Measurements from ENCODE around the gene FBXO2.

The FBXO2 gene

DNA sequence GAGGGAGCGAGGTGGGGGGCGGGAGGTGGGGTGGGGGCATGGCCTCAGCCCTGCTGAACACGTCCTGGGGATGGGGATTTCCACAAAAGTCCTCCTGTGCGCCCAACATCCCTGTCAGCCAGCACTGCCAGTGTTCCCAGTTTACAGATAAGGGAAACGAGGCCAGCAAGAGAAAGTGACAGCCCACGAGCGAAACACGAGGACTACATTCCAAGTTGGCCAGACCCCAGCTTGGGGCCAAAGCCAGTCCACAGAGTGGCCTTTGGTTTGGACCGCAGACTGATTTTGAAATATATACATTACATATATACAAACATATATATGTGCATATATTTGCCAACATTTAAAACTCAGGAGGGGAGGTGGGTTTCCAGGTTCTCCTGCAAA is 5.0 kb downstream of the FBXO2 start:
- DNase-seq (ENCODE audit: low read depth): no peak
- H3K4me3 ChIP-seq (ENCODE audit: low read depth, low read length): no peak overlapping the region
- TF ChIP-seq, protein P1, sequence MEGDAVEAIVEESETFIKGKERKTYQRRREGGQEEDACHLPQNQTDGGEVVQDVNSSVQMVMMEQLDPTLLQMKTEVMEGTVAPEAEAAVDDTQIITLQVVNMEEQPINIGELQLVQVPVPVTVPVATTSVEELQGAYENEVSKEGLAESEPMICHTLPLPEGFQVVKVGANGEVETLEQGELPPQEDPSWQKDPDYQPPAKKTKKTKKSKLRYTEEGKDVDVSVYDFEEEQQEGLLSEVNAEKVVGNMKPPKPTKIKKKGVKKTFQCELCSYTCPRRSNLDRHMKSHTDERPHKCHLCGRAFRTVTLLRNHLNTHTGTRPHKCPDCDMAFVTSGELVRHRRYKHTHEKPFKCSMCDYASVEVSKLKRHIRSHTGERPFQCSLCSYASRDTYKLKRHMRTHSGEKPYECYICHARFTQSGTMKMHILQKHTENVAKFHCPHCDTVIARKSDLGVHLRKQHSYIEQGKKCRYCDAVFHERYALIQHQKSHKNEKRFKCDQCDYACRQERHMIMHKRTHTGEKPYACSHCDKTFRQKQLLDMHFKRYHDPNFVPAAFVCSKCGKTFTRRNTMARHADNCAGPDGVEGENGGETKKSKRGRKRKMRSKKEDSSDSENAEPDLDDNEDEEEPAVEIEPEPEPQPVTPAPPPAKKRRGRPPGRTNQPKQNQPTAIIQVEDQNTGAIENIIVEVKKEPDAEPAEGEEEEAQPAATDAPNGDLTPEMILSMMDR (conservative IDR thresholded peaks at IDR 0.05; ENCODE audit: low read depth, low read length): no peak

DNA sequence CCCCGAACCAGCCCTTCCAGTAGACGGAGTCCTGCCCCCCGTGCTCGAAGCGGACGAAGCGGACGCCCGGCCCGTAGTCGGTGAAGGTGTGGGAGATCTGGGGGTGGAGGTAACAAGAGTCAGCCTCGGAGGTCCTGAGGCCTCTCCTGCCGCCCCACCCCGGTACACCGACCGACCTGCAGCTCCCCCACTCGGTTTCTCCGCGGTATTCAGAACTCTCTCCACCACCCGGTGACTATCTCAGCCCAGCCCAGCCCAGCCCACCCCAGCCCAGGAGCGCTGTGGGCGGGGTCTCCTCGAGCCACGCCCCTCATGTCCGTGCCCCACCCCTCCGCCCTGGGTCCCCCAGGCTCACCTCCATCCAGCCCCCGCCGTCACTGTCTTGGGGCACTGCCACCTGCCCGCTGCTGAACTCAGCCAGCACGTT is 5.5 kb downstream of the FBXO2 start:
- TF ChIP-seq, protein P1 (conservative IDR thresholded peaks at IDR 0.05; ENCODE audit: low read depth, low read length): no peak
- DNase-seq (ENCODE audit: low read depth): no peak
- no peak overlapping the region for H3K4me3 ChIP-seq (ENCODE audit: low read depth, low read length)

DNA sequence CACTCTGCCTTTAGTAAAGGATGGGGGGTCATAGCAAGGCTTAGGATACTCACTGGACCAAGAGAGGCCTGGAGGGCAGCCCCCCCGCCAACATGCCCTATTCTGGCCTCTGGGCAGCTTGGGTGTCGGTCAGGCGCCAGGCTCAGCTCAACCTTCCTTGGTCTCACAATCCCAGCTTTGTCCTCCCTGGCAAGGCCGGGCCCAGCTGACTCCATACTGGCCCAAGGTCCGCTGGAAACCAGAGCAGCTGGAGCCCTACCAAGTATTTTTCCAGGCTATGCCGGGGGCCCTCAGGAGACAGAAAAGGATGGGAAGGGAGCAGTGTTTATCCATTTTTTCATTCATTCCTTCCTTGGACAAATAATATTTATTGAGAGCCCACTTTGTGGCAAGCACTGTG is 6.2 kb downstream of the FBXO2 start:
- DNase-seq (ENCODE audit: low read depth): no peak
- H3K4me3 ChIP-seq (ENCODE audit: low read depth, low read length): no peak overlapping the region
- TF ChIP-seq, protein P1 (conservative IDR thresholded peaks at IDR 0.05; ENCODE audit: low read depth, low read length): no peak

DNA sequence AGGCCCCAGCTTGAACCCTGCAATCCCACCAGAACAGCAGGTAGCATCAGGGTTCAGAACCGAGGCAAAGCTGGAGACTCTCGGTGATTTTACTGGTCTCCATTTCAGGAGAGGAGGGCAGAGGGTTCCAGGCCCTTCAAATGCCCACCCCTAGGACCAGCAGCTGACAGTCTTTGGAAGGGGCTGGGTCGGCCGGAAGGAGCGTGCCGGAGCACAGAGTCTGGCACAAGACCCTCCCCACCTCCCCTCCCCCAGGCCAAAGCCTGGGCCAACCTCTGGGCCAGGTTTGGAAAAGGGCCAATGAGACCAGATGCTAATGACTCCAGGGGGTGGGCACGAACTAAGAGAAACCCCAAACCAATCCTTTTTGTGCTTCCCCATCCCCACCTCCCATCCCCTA is 6.9 kb downstream of the FBXO2 start:
- TF ChIP-seq, protein P1 (conservative IDR thresholded peaks at IDR 0.05; ENCODE audit: low read depth, low read length): no peak
- no peak overlapping the region for H3K4me3 ChIP-seq (ENCODE audit: low read depth, low read length)
- no peak for DNase-seq (ENCODE audit: low read depth)

DNA sequence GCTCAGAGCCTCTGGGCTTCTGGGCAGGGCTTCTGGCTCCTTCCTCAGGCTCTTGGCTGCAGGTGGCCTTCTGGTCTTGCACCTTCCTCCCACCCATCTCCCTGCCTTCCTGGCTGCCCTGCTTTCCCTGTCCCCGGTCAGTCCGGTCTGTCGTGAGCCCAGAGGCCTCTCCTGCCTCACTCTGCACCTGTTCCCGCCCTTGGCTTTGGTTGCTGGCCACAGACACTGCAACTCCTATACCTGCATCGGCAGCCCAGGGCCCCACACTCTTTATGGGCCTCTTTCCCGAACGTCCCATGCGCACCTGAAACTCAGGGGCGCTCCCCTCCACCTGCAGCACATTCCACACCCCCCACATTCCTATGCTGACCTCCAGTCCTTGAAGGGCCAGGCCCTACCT is 7.9 kb downstream of the FBXO2 start:
- H3K4me3 ChIP-seq (ENCODE audit: low read depth, low read length): no peak overlapping the region
- TF ChIP-seq, protein P1 (conservative IDR thresholded peaks at IDR 0.05; ENCODE audit: low read depth, low read length): no peak
- no peak for DNase-seq (ENCODE audit: low read depth)

DNA sequence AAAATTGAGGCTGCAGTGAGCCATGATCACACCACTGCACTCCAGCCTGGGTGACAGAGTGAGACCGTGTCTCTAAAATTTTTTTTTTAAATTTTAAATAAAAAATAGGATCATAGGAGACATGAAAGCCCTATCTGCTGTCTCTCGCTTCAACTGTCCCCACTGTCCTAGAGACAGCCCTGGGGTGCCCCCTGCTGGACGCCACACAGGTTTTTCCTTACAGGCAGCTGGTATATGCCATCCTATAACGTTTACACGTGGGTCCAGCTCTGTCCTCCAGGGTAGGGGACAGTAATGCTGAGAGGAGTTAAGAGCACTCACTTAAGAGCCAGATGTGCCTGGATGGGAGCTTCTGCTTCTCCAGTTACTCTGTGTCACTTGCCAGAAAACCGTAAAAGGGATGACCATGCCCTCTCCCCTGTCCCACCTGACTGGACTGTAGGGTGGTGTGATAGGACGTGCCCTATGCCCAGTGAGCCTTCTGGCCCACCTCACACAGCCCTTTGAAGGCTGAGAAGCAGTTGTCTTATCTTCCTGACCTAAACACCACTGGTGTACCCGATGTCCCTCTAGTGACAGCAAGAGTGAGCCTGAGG is 8.5 kb downstream of the FBXO2 start:
- DNase-seq (ENCODE audit: low read depth): peak; percentile 82
- TF ChIP-seq, protein P1 (conservative IDR thresholded peaks at IDR 0.05; ENCODE audit: low read depth, low read length): peak; percentile 87
- no peak overlapping the region for H3K4me3 ChIP-seq (ENCODE audit: low read depth, low read length)

DNA sequence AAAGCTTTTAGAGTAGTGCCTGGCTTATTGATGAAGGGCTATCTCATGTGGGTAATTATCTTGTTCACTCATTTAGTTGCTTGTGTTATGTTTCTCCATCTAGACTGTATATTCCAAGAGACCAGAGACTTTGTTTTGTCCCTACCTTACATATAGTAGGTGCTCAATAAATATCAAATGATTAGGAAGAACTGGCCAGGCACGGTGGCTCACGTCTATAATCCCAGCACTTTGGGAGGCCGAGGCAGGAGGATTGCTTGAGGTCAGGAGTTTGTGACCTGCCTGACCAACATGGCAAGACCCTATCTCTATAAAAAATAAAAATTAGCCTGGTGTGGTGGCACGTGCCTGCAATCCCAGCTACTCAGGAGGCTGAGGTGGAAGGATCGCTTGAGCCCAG is 9.0 kb downstream of the FBXO2 start:
- DNase-seq (ENCODE audit: low read depth): no peak
- H3K4me3 ChIP-seq (ENCODE audit: low read depth, low read length): no peak overlapping the region
- TF ChIP-seq, protein P1 (conservative IDR thresholded peaks at IDR 0.05; ENCODE audit: low read depth, low read length): no peak
